Tibial nerve (tissue), 3 donors: ENCODE data around the gene THYN1.

ENCODE experiments used
- POLR2A ChIP-seq, 2 donors: fragments of 450-650 bp; IDR thresholded peaks; one replicate each; pipeline ENCODE4 v1.6.1; 2017; ENCODE audit warnings: antibody characterized with exemption in 2 of 2, mild to moderate bottlenecking in 2 of 2, moderate library complexity in 2 of 2
- TF ChIP-seq, protein P1 (sequence below), 5 experiments: fragments of 200-600 bp in 3 of 5; fragments of 450-650 bp in 2 of 5; sonication (generic) in 3 of 5; IDR thresholded peaks; one replicate each; pipeline ENCODE4 v1.5.1; 2016 to 2019; ENCODE audit warnings: antibody characterized with exemption in 5 of 5, mild to moderate bottlenecking in 3 of 5, moderate library complexity in 2 of 5

DNA sequence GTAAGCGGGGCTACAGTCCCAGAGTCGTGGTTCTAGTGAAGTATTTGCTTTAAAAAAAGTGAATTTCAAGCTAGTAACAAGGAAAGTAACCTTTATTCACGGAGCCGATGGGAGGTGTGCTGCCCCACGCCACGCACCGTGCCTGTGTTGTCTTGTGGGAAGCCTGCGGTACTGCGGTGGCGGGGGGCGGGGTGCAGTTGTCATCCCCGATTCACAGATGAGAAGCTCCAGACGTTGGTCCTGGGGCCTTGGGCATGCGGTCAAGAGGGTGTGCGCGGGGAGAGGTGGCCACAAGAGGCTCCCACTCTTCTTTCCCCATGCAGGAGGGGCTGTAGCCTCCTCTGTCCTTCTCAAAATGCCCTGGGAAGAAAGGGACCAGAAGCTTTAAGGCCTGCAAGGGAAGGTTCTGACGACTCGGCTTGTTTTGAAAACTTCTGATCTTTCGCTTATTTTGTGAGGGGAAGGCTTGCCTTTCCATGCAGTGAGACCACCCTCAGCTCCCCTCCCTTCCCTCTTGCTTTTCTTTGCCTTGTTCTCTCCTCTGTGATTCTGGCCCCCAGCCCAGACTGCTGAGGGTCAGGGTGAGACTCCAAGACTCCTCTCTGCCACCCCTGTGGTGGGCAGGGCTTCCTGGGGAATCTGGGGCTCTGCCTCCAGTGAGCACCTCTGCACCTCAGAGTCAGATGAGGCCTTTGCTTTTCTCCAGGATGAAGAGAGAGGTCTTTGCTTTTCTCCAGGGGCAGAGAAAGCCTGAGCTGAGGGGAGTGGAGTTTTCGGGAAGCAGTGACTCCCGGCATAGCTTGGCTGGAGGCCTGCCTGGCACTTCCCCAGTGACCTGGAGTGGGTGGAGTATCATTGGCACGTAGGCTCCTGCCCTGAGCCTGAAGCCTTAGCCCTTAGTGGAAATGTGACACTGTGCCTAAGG, 29.2 kb upstream of the THYN1 start:
- TF ChIP-seq, protein P1, sequence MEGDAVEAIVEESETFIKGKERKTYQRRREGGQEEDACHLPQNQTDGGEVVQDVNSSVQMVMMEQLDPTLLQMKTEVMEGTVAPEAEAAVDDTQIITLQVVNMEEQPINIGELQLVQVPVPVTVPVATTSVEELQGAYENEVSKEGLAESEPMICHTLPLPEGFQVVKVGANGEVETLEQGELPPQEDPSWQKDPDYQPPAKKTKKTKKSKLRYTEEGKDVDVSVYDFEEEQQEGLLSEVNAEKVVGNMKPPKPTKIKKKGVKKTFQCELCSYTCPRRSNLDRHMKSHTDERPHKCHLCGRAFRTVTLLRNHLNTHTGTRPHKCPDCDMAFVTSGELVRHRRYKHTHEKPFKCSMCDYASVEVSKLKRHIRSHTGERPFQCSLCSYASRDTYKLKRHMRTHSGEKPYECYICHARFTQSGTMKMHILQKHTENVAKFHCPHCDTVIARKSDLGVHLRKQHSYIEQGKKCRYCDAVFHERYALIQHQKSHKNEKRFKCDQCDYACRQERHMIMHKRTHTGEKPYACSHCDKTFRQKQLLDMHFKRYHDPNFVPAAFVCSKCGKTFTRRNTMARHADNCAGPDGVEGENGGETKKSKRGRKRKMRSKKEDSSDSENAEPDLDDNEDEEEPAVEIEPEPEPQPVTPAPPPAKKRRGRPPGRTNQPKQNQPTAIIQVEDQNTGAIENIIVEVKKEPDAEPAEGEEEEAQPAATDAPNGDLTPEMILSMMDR (IDR thresholded peaks at IDR 0.05), result no peak
- TF ChIP-seq POLR2A (IDR thresholded peaks at IDR 0.05), result no peak
